CD4-positive, alpha-beta T cell (primary cell): ENCODE data around the gene CHST12. TPM values are rescaled to one million over a fixed set of nuclear protein-coding genes. Genes with fewer than 3 reads are reported as not detected.

Experiments
- ATAC-seq: fragments of 200-7000 bp; cut with Tn5 transposase; one replicate; pipeline ENCODE4 v1.10.0; 2022; ENCODE audit warnings: mild to moderate bottlenecking; ENCODE audit not compliant: poor library complexity
- CTCF ChIA-PET: fragments of 350-600 bp; sonication (Branson Sonifier 250); formaldehyde crosslinking; loops from one replicate; lab custom pipeline; 2021; ENCODE audit warnings: antibody characterized with exemption, inconsistent platforms; lab: Charles Lee
- POLR2A ChIA-PET: fragments of 350-600 bp; sonication (Branson Sonifier 250); formaldehyde crosslinking; loops from one replicate; lab custom pipeline; 2021; ENCODE audit warnings: antibody characterized with exemption, inconsistent platforms; lab: Charles Lee
- DNase-seq, 14 experiments: peaks; one replicate each; pipeline ENCODE4 v3.0.0-alpha.2; 2013 to 2020; ENCODE audit warnings: mixed read lengths in 2 of 14
- H3K27ac ChIP-seq, 2 donors: one replicate each; pipeline versions ENCODE4 v1.5.1 to v1.7.0; 2013; ENCODE audit warnings: low read length in 2 of 2, low read depth in 1 of 2, mild to moderate bottlenecking in 1 of 2
- H3K27me3 ChIP-seq, 2 experiments: 1 replicate in 1 of 2; 2 replicates in 1 of 2; pipeline versions ENCODE4 v1.6.1 to v1.7.0; 2013; ENCODE audit warnings: low read length in 2 of 2, control low read depth in 1 of 2, mild to moderate bottlenecking in 1 of 2, moderate library complexity in 1 of 2; ENCODE audit not compliant: insufficient read depth in 2 of 2, control insufficient read depth in 1 of 2
- H3K36me3 ChIP-seq: one replicate; pipeline ENCODE4 v1.6.1; 2013; ENCODE audit warnings: low read length, control low read depth; ENCODE audit not compliant: insufficient read depth
- H3K4me1 ChIP-seq: one replicate; pipeline ENCODE4 v1.6.1; 2013; ENCODE audit warnings: low read length, control low read depth; ENCODE audit not compliant: insufficient read depth
- H3K4me3 ChIP-seq: one replicate; pipeline ENCODE4 v1.5.1; 2013; ENCODE audit warnings: mild to moderate bottlenecking, low read length, moderate library complexity
- H3K9me3 ChIP-seq, 2 experiments: 1 replicate in 1 of 2; 2 replicates in 1 of 2; pipeline versions ENCODE4 v1.6.1 to v1.7.0; 2013; ENCODE audit warnings: low read length in 2 of 2, mild to moderate bottlenecking in 2 of 2, control low read depth in 1 of 2, moderate library complexity in 1 of 2; ENCODE audit not compliant: control insufficient read depth in 1 of 2, insufficient read depth in 1 of 2
- H3K27ac Mint-ChIP-seq: one replicate; pipeline ENCODE4 v1.8.0; 2020; ENCODE audit warnings: mixed read lengths
- H3K27me3 Mint-ChIP-seq: one replicate; pipeline ENCODE4 v1.8.0; 2021; ENCODE audit warnings: mixed read lengths
- H3K36me3 Mint-ChIP-seq: one replicate; pipeline ENCODE4 v1.8.0; 2021; ENCODE audit warnings: low read depth, mixed read lengths
- H3K4me1 Mint-ChIP-seq: one replicate; pipeline ENCODE4 v1.8.0; 2021; ENCODE audit warnings: low read depth, mixed read lengths
- H3K4me3 Mint-ChIP-seq: one replicate; pipeline ENCODE4 v1.8.0; 2020; ENCODE audit warnings: mild to moderate bottlenecking, mixed read lengths
- H3K9me3 Mint-ChIP-seq: one replicate; pipeline ENCODE4 v1.8.0; 2020; ENCODE audit warnings: mixed read lengths
- CTCF ChIP-seq: fragments of 200-600 bp; IDR thresholded peaks from one replicate; pipeline ENCODE4 v1.8.0; 2022; ENCODE audit warnings: antibody characterized with exemption, mild to moderate bottlenecking
- intact Hi-C, 2 experiments: fragments of 100-400 bp; cut with DNase I in 1 of 2; cut with micrococcal nuclease in 1 of 2; formaldehyde crosslinking; loops; one replicate each; pipeline versions ENCODE4 v1.15.1 to v1.9.0; 2023 to 2025; cut with DNase I, micrococcal nuclease
- total RNA-seq, 174 experiments: library from RNA in 2 of 174; stranded (reverse) in 2 of 174; gene quantifications; one replicate each; pipeline ENCODE4 v1.2.3 and lab custom pipeline; 2021 to 2026

Gene CHST12
- total RNA-seq, 2 experiments from 2014 or later: 6.6 to 8.6 TPM

GRCh38 chr7:2472739-2473138 lies 69.3 kb downstream of the CHST12 start:
- Histone ChIP-seq H3K36me3 (no peaks in the 10 kb centered on the region), H3K27ac (no peak overlapping the region), H3K4me3 (no peak overlapping the region), H3K27me3 (no peaks in the 10 kb centered on the region), H3K4me1 (peaks cover 15% of the 10 kb centered on the region), H3K9me3 (no peaks in the 10 kb centered on the region)
- H3K36me3 Mint-ChIP-seq: no peaks in the 10 kb centered on the region
- no peak for TF ChIP-seq CTCF
- DNase-seq (no peak), ATAC-seq (no peak)
- intact Hi-C loops: no loop called here
- POLR2A ChIA-PET: no interaction called here
- H3K9me3 Mint-ChIP-seq: no peaks in the 10 kb centered on the region
- H3K4me1 Mint-ChIP-seq: peaks cover 9% of the 10 kb centered on the region
- no peak overlapping the region for H3K27ac Mint-ChIP-seq
- CTCF ChIA-PET: interaction anchor here (0.7 kb wide), 1 partner anchor 22 kb away, joined by 3 read pairs; no protein-coding TSS in a partner anchor
- peaks cover 8% of the 10 kb centered on the region for H3K27me3 Mint-ChIP-seq
- H3K4me3 Mint-ChIP-seq: no peak overlapping the region

- ATAC-seq (no peak), DNase-seq (no peak)
- no peaks in the 10 kb centered on the region for H3K36me3 Mint-ChIP-seq
- ChIA-PET CTCF (no interaction called here), POLR2A (no interaction called here)
- H3K36me3 ChIP-seq: no peaks in the 10 kb centered on the region
- H3K4me1 ChIP-seq: peaks cover 22% of the 10 kb centered on the region
- intact Hi-C loops: no loop called here
- H3K27me3 Mint-ChIP-seq: peaks cover 8% of the 10 kb centered on the region
- H3K9me3 ChIP-seq: no peaks in the 10 kb centered on the region
- no peak overlapping the region for H3K27ac ChIP-seq
- H3K4me1 Mint-ChIP-seq: peaks cover 9% of the 10 kb centered on the region
- no peak for TF ChIP-seq CTCF
- H3K4me3 ChIP-seq: no peak overlapping the region
- no peak overlapping the region for H3K4me3 Mint-ChIP-seq
- H3K27me3 ChIP-seq: no peaks in the 10 kb centered on the region
- no peaks in the 10 kb centered on the region for H3K9me3 Mint-ChIP-seq
- no peak overlapping the region for H3K27ac Mint-ChIP-seq
Observed at GRCh38 chr7:2473496-2474180, 70.2 kb downstream of the CHST12 start.

- TF ChIP-seq CTCF: no peak
- no peak for DNase-seq
- H3K4me3 Mint-ChIP-seq: no peak overlapping the region
- Histone ChIP-seq H3K27me3 (no peaks in the 10 kb centered on the region), H3K36me3 (no peaks in the 10 kb centered on the region), H3K4me3 (no peak overlapping the region), H3K9me3 (no peaks in the 10 kb centered on the region), H3K4me1 (peaks cover 19% of the 10 kb centered on the region), H3K27ac (no peak overlapping the region)
- ATAC-seq: no peak
- intact Hi-C loops: no loop called here
- POLR2A ChIA-PET: no interaction called here
- peaks cover 5% of the 10 kb centered on the region for H3K4me1 Mint-ChIP-seq
- H3K27me3 Mint-ChIP-seq: peaks cover 4% of the 10 kb centered on the region
- no peak overlapping the region for H3K27ac Mint-ChIP-seq
- H3K9me3 Mint-ChIP-seq: no peaks in the 10 kb centered on the region
- no peaks in the 10 kb centered on the region for H3K36me3 Mint-ChIP-seq
- CTCF ChIA-PET: no interaction called here
Observed at GRCh38 chr7:2474224-2474623, 70.8 kb downstream of the CHST12 start.
